Measurements from ENCODE around the gene GMPPB.

- TF ChIP-seq TAF1 (IDR thresholded peaks at IDR 0.05; ENCODE audit: low read depth) (no peak), TEAD4 (IDR thresholded peaks at IDR 0.05) (no peak), EP300 (IDR thresholded peaks at IDR 0.05; ENCODE audit: borderline replicate concordance) (no peak), MAX (IDR thresholded peaks at IDR 0.05) (no peak), YY1 (IDR thresholded peaks at IDR 0.05; ENCODE audit: low read depth) (no peak)
Observed at GRCh38 chr3:49729966-49730609, 6.3 kb upstream of the GMPPB start.

Measured in Ishikawa (cell line).